Measurements from ENCODE around the gene GOLGA7B. TPM values are rescaled to one million over a fixed set of nuclear protein-coding genes. Genes with fewer than 3 reads are reported as not detected.

GOLGA7B gene
- polyA plus RNA-seq, 6 donors from 2014 or later: not detected

DNA sequence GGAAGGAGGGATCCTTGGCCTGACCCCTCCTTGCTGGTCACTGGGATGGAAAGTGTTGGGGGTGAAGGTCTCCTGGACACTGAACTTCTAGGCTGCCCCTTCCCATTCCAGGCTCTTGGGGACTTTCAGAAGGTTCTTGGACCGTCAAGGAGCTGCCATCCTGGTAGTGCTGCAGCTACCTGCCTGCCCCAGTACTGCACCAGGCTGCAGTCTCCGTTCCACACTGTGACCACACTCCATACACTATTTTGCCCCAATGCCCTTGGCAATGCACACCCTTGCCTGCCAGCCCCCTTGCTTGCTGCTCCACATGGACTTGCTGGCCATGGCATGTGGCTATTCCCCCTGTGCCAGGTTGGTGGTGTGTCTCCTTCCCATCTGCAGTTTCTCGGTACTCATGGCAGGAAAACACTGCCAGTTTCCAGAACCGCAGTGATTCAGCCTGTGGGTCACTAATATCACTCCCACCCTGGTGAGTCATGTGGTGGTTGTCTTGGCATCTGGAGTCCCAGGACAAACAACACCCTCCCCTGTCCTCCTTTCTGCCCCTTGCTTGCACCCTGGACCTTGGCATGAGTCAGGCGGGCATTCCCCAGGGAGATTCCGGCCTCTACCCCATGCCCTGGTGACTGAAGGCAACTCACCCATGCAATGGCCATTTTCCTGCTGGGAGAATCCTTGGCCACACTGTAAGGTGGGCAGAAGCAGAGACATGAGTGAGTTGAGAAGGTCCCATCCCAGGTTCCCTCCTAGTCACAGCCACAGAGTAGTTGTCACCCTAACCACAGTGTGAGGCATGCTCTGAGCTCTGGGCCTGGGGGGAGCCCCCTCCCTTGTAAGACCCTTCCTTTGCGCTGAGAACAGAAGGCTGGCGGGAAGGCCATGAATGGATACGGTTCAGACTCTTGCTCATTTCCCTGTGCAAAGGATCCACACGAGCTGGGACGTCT, 32.8 kb downstream of the GOLGA7B start:
- no peak overlapping the region for H3K27ac Mint-ChIP-seq
- peak overlapping the region in 1 of 8 donors; percentile 18 for H3K4me3 Mint-ChIP-seq
- DNase-seq (no peak), ATAC-seq (ENCODE audit: low read depth in 2 of 2) (no peak)
- no peaks in the 10 kb centered on the region for H3K4me1 Mint-ChIP-seq
- H3K27me3 Mint-ChIP-seq: peaks cover 0 to 30% (median 24%) of the 10 kb centered on the region in 3 donors
- H3K9me3 Mint-ChIP-seq: peaks cover 0 to 6% (median 0%) of the 10 kb centered on the region in 7 donors
- H3K36me3 Mint-ChIP-seq: no peaks in the 10 kb centered on the region

DNA sequence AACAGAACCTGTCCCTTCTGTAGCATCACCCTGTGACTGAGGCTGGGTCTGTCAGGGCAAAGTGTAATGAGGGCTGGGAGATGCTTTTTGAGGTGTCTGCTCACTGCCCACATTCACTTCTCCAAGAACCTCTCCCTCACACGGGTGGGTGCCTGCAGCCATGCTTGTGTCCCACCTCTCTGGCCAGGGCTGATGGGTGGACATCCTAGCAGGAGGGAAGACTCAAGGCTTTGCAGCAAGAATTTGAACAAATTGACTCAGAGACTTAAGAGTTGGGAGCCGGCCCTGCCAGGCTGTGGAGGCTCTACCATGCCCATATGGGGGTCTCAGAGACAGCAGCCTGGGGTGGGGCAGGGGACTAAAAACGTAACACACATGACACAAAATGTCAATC, 33.4 kb downstream of the GOLGA7B start:
- Mint-ChIP-seq H3K9me3 (peaks cover 0 to 6% (median 0%) of the 10 kb centered on the region in 7 donors), H3K27ac (no peak overlapping the region), H3K36me3 (no peaks in the 10 kb centered on the region), H3K4me3 (no peak overlapping the region), H3K4me1 (no peaks in the 10 kb centered on the region), H3K27me3 (peaks cover 0 to 34% (median 27%) of the 10 kb centered on the region in 3 donors)
- DNase-seq (no peak), ATAC-seq (ENCODE audit: low read depth in 2 of 2) (no peak)

DNA sequence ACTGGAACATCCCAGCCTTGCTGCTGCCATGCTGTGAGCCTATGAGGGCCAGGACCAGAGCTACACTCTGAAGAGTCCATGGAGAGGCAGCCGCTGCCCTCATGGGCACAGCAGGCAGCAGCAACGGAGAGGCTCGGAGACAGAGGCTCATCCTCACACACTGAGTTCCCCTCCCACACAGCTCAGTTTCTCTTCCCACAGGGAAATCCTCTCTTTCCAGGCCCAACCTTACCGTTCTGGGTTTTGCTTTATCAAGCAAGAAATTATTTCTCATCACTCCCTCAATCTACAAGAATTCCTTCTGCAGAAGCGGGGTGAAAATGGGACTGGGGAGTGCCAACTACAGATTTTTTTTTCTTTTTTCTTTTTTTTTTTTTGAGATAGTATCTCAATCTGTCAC, 36.6 kb downstream of the GOLGA7B start:
- DNase-seq (no peak), ATAC-seq (ENCODE audit: low read depth in 2 of 2) (no peak)
- Mint-ChIP-seq H3K9me3 (peaks cover 0 to 2% (median 0%) of the 10 kb centered on the region in 7 donors), H3K27ac (no peak overlapping the region), H3K27me3 (peaks cover 3 to 27% (median 26%) of the 10 kb centered on the region in 3 donors), H3K4me1 (no peaks in the 10 kb centered on the region), H3K4me3 (no peak overlapping the region), H3K36me3 (no peaks in the 10 kb centered on the region)

DNA sequence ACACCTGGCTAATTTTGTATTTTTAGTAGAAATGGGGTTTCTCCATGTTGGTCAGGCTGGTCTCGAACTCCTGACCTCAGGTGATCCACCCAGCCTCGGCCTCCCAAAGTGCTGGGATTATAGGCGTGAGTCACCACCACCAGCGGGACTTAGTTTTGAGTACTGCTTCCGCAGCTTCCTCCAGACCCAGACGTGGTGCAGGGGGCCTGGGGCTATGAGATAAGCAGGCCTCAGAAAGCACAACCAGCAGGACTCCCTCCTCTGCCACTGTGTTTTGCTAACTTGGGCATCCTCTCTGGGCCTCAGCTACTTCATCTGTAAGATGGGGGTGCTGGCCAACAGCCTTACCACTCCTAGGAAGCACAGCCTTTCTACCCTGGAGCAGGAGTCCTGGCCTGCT, 37.8 kb downstream of the GOLGA7B start:
- Mint-ChIP-seq H3K27me3 (peaks cover 5 to 24% (median 21%) of the 10 kb centered on the region in 3 donors), H3K4me3 (no peak overlapping the region), H3K36me3 (no peaks in the 10 kb centered on the region), H3K4me1 (no peaks in the 10 kb centered on the region), H3K27ac (no peak overlapping the region), H3K9me3 (peaks cover 0 to 2% (median 0%) of the 10 kb centered on the region in 7 donors)
- DNase-seq: no peak
- ATAC-seq (ENCODE audit: low read depth in 2 of 2): no peak

DNA sequence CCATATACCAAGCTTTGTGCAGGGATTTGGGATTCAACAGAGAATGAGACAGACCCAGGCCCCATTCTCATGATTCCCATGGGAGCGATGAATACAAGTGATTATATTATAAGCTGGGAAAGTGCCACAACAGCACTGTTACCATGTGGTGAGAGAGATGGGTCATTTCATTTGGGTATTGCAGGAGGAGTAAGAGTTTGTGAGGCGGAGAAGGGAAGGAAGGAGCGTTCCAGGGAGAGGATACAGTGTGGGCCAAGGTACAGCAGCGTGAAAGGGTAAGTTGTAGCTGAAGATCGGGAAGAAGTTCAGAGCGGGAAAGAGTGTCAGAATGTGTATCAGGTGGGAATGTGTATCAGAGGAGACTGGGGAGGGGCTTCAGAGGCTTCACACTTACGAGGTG, 38.5 kb downstream of the GOLGA7B start:
- Mint-ChIP-seq H3K36me3 (no peaks in the 10 kb centered on the region), H3K27ac (no peak overlapping the region), H3K4me1 (no peaks in the 10 kb centered on the region), H3K27me3 (peaks cover 5 to 24% (median 20%) of the 10 kb centered on the region in 3 donors), H3K9me3 (peaks cover 0 to 2% (median 0%) of the 10 kb centered on the region in 7 donors), H3K4me3 (no peak overlapping the region)
- no peak for ATAC-seq (ENCODE audit: low read depth in 2 of 2)
- no peak for DNase-seq

DNA sequence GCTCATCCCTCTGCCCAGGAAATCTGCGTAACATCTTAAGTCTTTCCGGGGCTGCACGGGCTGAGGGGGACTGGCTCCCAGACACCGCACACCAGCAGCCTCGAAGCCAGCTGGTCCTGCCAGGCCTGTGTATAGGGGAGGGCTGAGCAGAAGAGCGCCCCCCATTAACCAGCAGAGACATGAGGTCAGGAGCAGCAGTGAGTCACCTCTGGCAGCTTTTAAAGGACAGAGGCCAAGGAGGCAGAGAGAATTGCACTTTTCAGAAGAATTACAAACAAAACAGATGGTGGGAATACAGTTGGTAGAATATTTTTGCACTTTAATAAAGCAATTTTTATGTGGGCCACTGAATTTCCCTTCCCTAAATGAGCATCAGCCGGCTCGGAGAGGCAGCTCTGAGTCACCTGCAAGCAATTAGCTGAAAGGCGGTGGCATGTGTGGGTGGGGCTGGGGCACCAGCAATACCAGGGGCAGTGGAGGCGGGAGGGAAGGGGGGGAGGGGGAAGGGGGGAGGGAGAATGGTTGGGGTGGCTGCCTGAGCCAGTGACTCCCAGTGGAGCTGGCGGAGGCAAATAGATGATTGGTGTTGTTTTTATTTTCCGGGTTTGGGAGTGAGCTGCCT, 39.1 kb downstream of the GOLGA7B start:
- DNase-seq: no peak
- Mint-ChIP-seq H3K4me1 (no peaks in the 10 kb centered on the region), H3K27ac (no peak overlapping the region), H3K36me3 (no peaks in the 10 kb centered on the region), H3K9me3 (peaks cover 0 to 2% (median 0%) of the 10 kb centered on the region in 7 donors), H3K4me3 (no peak overlapping the region), H3K27me3 (peaks cover 7 to 28% (median 20%) of the 10 kb centered on the region in 3 donors)
- no peak for ATAC-seq (ENCODE audit: low read depth in 2 of 2)

DNA sequence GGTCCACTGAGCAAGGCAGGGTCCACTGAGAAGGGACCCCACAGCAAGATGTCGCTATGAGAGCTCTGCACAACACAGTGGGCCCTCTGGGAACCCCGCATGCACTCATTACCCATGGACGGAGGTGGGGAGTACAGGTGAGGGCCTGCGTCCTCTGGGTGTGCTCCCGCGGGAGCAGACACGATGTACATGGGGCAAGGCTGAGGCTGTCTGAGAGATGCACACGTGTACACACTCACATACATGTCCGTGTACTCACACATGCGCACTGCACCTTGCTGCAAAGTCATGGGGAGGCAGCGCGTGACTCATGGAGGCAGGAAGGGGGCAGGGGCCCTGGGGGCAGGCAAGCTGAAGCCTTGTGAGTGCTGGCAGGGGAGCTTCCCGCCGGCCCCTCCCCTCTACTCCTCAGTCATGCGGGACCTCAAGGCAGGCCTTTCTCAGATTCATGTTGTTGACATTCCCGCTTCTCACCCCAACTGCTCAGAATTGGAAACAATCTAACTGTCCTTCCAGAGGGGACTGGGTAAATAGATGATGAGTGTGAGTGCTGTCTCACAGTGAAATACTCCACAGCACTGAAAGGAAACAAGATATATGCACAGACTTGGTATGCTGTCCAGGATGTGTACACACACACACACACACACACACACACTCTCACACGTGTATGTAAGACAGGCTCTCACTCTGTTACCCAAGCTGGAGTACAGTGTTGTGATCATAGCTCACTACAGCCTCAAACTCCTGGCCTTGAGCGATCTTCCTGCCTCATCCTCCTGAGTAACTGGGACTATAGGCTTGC, 40.0 kb downstream of the GOLGA7B start:
- Mint-ChIP-seq H3K9me3 (peaks cover 0 to 3% (median 0%) of the 10 kb centered on the region in 7 donors), H3K4me3 (no peak overlapping the region), H3K27me3 (peaks cover 11 to 36% (median 20%) of the 10 kb centered on the region in 3 donors), H3K27ac (no peak overlapping the region), H3K36me3 (no peaks in the 10 kb centered on the region), H3K4me1 (no peaks in the 10 kb centered on the region)
- no peak for ATAC-seq (ENCODE audit: low read depth in 2 of 2)
- DNase-seq: no peak

DNA sequence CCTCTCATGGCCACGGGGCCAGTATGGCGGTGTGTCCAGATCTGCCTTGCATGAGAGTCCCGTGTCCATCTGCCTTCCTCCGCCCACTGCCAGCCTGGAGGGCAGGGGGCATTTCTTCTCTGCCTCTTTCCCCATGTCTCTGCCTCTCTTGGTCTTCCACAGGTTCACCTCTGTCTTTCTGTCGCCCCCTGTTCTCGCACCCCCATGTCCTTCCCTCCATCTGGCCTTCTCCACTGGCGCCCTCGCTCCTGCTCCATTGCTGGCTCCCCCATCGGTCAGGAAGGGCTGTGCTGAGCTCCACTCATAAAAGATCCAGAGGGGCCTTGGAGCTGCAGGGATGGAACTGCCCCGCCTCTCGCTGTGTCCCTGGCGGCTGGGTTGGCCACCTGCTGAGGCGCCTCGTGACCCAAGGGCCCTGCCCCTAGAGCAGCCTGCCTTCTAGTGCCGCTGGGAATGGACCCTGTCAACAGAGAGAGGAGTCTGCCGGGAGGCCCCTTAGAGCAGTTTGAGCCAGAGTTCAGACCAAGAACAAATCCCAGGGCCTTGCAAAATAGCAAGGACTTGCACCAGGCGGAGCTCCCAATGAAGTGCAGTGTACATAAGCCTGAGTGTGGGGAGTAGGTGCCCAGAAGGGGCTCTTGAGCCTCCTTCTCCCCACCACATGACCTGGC, 42.0 kb downstream of the GOLGA7B start:
- Mint-ChIP-seq H3K4me1 (no peaks in the 10 kb centered on the region), H3K36me3 (no peaks in the 10 kb centered on the region), H3K9me3 (peaks cover 0 to 3% (median 0%) of the 10 kb centered on the region in 7 donors), H3K4me3 (no peak overlapping the region), H3K27me3 (peaks cover 16 to 39% (median 29%) of the 10 kb centered on the region in 3 donors), H3K27ac (peak overlapping the region in 1 of 6 donors; percentile 42)
- DNase-seq (no peak), ATAC-seq (ENCODE audit: low read depth in 2 of 2) (no peak)

DNA sequence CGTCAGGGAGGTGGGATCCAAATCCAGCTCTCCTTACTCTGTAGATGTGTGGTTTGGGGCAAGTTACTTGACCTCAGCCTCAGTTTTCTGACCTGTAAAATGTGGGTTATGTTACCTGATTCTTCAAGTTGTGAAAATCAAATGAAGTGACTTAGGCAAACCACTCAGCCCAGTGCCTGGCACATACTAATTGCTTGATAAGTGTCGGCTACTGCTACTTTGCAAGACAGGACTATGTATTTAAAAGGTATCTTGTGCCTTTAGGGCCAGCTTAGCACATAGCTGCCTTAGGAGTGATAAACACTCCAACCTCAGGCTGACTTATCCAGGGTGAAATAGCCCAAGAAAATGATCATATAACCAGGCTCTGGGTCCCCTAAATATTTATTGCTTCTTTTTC, 42.9 kb downstream of the GOLGA7B start:
- ATAC-seq (ENCODE audit: low read depth in 2 of 2): no peak
- H3K4me1 Mint-ChIP-seq: no peaks in the 10 kb centered on the region
- peaks cover 16 to 39% (median 29%) of the 10 kb centered on the region in 3 donors for H3K27me3 Mint-ChIP-seq
- peaks cover 0 to 3% (median 0%) of the 10 kb centered on the region in 7 donors for H3K9me3 Mint-ChIP-seq
- H3K4me3 Mint-ChIP-seq: no peak overlapping the region
- DNase-seq: no peak
- H3K36me3 Mint-ChIP-seq: no peaks in the 10 kb centered on the region
- no peak overlapping the region for H3K27ac Mint-ChIP-seq

DNA sequence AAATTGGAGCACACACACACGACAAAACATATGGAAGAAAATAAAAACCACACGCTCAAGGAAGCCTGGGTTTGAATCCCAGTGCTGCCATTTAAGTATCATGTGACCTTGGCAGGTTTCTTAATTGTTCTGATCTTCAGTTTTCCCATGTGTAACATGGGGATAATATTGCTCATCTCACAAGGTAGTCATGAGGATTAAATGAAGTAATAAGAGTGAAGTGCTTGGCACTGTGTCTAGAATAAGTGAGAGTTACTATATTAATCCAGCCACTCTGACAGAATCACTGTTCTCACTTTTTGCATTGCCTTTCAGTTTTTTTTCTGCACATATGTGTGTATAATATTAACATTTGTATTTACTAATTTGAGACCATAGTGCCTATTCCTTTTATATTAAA, 43.3 kb downstream of the GOLGA7B start:
- H3K9me3 Mint-ChIP-seq: peaks cover 0 to 3% (median 0%) of the 10 kb centered on the region in 7 donors
- peaks cover 16 to 37% (median 26%) of the 10 kb centered on the region in 3 donors for H3K27me3 Mint-ChIP-seq
- DNase-seq: no peak
- H3K4me1 Mint-ChIP-seq: no peaks in the 10 kb centered on the region
- ATAC-seq (ENCODE audit: low read depth in 2 of 2): no peak
- H3K27ac Mint-ChIP-seq: no peak overlapping the region
- no peaks in the 10 kb centered on the region for H3K36me3 Mint-ChIP-seq
- H3K4me3 Mint-ChIP-seq: no peak overlapping the region

DNA sequence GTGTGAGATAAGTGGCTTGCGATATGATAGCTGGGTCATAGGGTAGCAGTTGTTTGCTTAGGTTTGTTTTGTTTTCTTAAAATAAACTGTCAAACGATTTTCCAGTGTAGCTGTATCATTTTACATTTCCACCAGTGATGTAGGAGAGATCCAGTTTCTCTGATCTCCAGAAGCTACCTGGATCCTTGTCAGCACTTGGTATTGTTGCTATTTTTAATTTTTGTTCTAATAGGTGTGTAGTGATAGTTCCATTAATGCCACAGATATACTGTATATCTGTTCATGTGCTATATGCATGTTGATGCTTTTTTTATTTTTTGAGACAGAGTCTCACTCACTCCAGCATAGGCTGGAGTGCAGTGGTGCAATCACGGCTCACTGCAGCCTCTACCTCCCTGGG, 44.4 kb downstream of the GOLGA7B start:
- Mint-ChIP-seq H3K9me3 (peaks cover 0 to 3% (median 0%) of the 10 kb centered on the region in 7 donors), H3K36me3 (no peaks in the 10 kb centered on the region), H3K4me1 (no peaks in the 10 kb centered on the region), H3K27ac (no peak overlapping the region), H3K27me3 (peaks cover 16 to 29% (median 17%) of the 10 kb centered on the region in 3 donors), H3K4me3 (no peak overlapping the region)
- ATAC-seq (ENCODE audit: low read depth in 2 of 2) (no peak), DNase-seq (no peak)

DNA sequence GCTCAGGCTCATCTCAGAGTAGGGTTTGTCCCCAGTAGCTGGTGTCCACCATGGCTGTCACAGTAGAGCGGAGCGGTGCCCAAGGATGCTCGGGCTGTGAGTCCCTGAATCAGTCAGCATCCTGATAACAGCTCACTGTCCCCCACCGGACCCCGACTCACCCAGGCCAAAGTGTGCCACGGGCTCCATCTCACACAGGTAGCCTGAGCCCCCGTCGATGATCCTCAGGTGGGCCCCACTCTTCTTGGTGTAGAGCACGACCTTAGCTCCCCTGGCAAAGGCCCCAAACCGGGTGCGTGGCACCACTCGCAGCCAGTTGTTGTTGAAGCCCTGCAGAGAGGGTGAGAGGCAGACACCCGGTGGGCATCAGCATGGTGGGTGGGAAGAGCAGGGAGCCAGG, 45.4 kb downstream of the GOLGA7B start:
- Mint-ChIP-seq H3K36me3 (no peaks in the 10 kb centered on the region), H3K27me3 (peaks cover 16 to 29% (median 17%) of the 10 kb centered on the region in 3 donors), H3K27ac (no peak overlapping the region), H3K4me3 (no peak overlapping the region), H3K4me1 (no peaks in the 10 kb centered on the region), H3K9me3 (peaks cover 0 to 3% (median 0%) of the 10 kb centered on the region in 7 donors)
- no peak for ATAC-seq (ENCODE audit: low read depth in 2 of 2)
- no peak for DNase-seq

DNA sequence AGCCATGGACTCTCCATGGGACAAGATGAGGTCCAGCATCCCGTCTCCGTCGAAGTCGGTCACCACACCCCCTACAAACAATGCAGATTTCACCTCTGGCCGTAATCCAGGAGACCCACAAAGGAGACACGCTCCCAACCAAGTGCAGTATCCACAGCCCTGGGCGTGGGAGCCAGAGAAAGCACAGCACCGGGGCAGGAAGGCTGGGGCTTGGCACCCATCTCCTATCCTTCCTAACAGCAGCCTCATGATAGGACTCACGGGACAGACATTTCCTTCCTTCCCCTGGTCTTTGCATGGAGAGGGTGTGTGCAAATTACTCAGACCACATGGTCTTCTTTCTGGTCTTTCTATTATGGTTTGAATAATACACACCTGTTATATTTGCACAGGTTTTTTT, 46.3 kb downstream of the GOLGA7B start:
- Mint-ChIP-seq H3K27ac (no peak overlapping the region), H3K4me1 (no peaks in the 10 kb centered on the region), H3K27me3 (peaks cover 16 to 29% (median 17%) of the 10 kb centered on the region in 3 donors), H3K36me3 (no peaks in the 10 kb centered on the region), H3K9me3 (peaks cover 0 to 3% (median 0%) of the 10 kb centered on the region in 7 donors), H3K4me3 (no peak overlapping the region)
- no peak for DNase-seq
- ATAC-seq (ENCODE audit: low read depth in 2 of 2): no peak

All from naive B cell (primary cell).